Brain microvascular endothelial cell (primary cell): Measurements from ENCODE around the gene FRMPD2.
"Not testable (repeated sequence)": the region's sequence is repeated elsewhere in the genome, so short reads cannot be mapped to it uniquely, and the experiment has no call there.

Source experiments
- DNase-seq: peaks from one replicate; pipeline ENCODE4 v3.0.0-alpha.2; 2020
- H3K27ac ChIP-seq: fragments of 250-450 bp; sonication (Bioruptor Pico); 2 replicates; pipeline ENCODE4 v1.5.1; 2020; ENCODE audit warnings: mild to moderate bottlenecking, moderate library complexity
- H3K27me3 ChIP-seq: fragments of 250-450 bp; sonication (Bioruptor Pico); replicated peaks from 2 replicates; pipeline ENCODE4 v1.5.1; 2020; ENCODE audit warnings: mild to moderate bottlenecking
- H3K36me3 ChIP-seq: fragments of 250-450 bp; sonication (Bioruptor Pico); replicated peaks from 2 replicates; pipeline ENCODE4 v1.5.1; 2020; ENCODE audit warnings: mild to moderate bottlenecking
- H3K4me3 ChIP-seq: 2 replicates; pipeline ENCODE4 v1.5.1; 2011; ENCODE audit warnings: low read depth, mild to moderate bottlenecking, control low read depth, low read length, moderate library complexity
- in situ Hi-C: cut with HindIII; loops from 2 replicates; pipeline ENCODE4 v1.10.0; 2017; ENCODE audit warnings: low sequenced_read_pairs, low pct_ligation_motif_present
- TF ChIP-seq, protein P1 (sequence below): IDR thresholded peaks from 2 replicates; pipeline ENCODE4 v1.5.1; 2011; ENCODE audit warnings: low read depth, mild to moderate bottlenecking, moderate library complexity, low read length, control low read depth, inconsistent platforms; ENCODE audit errors: missing control alignments

The FRMPD2 gene

DNA sequence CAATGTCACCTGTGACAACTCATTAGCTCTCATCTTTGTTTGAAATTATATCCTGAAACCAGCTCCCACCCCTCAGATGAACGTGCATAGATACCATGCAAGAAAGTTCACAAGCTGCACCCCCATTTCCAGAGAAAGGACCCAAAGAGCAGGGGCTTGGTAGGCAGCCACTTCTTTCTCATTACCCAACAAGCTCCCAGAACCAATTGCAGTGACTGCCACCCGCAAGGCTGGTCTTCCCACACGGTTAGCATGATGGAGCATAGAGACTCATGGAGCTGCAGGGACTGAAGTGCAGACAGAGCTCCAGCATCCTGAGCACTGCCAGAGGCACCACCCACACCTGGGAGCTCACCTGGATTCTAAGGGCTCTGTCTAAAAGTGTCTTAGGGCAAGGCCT, 28.5 kb downstream of the FRMPD2 start:
- in situ Hi-C loops, result no loop called here
- Histone ChIP-seq H3K36me3 (no peaks in the 10 kb centered on the region), H3K4me3 (no peak overlapping the region), H3K27me3 (no peaks in the 10 kb centered on the region), H3K27ac (no peak overlapping the region)
- TF ChIP-seq, protein P1, sequence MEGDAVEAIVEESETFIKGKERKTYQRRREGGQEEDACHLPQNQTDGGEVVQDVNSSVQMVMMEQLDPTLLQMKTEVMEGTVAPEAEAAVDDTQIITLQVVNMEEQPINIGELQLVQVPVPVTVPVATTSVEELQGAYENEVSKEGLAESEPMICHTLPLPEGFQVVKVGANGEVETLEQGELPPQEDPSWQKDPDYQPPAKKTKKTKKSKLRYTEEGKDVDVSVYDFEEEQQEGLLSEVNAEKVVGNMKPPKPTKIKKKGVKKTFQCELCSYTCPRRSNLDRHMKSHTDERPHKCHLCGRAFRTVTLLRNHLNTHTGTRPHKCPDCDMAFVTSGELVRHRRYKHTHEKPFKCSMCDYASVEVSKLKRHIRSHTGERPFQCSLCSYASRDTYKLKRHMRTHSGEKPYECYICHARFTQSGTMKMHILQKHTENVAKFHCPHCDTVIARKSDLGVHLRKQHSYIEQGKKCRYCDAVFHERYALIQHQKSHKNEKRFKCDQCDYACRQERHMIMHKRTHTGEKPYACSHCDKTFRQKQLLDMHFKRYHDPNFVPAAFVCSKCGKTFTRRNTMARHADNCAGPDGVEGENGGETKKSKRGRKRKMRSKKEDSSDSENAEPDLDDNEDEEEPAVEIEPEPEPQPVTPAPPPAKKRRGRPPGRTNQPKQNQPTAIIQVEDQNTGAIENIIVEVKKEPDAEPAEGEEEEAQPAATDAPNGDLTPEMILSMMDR, result no peak
- no peak for DNase-seq

DNA sequence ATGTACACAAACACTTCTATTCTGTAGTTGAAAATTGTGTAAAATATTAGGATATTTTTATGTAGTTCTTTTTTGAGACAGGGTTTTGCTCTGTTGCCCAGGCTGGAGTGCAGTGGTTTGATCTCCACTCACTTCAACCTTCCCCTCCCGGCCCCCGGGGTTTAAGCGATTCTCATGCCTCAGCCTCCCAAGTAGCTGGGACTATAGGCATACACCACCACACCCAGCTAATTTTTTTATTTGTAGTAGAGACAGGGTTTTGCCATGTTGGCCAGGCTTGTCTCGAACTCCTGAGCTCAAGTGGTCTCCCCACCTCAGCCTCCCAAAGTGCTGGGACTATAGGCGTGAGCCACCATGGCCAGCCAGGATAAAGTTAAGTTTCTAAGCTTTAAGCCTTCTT, 30.6 kb downstream of the FRMPD2 start:
- H3K36me3 ChIP-seq, DNase-seq, H3K27ac ChIP-seq, in situ Hi-C loops, H3K27me3 ChIP-seq, H3K4me3 ChIP-seq: not testable (repeated sequence)

DNA sequence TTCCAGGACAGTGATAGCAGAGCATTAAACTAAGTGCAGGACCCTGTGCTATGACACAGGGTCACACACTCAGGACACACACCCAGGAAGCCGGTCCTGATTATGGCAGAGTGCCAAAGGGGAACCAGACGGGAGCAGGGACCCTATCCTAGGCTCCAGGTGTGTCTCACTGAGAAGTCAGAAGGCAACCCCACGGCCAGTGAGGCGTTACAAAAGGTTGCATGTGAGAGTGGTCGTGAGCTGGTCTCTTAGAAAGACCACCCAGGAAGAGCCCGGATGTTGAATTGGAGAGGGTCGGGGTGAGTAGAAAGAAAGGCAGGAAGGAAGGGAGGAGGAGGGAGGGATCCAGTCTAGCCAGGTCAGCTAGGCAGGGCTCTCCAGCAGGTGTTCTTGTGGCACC, 31.0 kb downstream of the FRMPD2 start:
- TF ChIP-seq, protein P1, result no peak
- in situ Hi-C loops, result no loop called here
- Histone ChIP-seq H3K27ac (no peak overlapping the region), H3K27me3 (no peaks in the 10 kb centered on the region), H3K4me3 (no peak overlapping the region), H3K36me3 (no peaks in the 10 kb centered on the region)
- no peak for DNase-seq

DNA sequence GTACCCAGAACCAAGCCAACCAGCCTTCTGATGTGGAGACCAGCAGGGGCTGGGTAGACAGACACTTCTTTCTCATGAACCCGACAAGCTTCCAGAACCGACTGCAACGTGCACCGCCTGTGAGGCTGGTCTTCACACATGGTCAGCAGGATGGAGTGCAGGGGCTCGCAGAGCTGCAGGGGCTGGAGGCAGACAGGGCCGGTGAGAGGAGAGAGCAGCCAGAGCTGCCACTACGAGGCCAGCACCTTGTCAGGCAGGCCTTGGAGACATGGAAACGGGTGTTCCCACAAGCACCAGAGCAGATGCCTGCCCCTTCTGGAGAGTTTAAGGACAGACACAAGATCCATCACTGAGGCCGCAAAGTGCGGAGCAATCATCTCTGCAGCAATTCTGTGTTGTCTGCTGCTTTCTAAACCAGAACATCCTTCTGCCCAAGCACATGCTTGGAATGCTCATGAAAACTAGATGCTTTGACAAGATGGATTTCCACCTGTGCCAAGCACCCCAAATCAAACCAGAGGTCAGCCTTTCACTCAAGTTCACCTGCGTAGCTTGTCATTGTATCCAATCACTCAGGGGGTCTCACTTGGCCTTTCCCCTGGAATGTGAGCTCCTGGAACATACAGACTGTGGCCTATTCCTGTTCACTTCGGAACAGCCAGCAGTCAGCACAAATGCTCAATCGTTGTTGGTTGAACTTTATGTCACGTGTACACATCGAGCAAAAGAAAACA, 32.2 kb downstream of the FRMPD2 start:
- TF ChIP-seq, protein P1, result no peak
- H3K27me3 ChIP-seq, result no peaks in the 10 kb centered on the region
- no peak overlapping the region for H3K4me3 ChIP-seq
- in situ Hi-C loops, result no loop called here
- DNase-seq, result no peak
- H3K36me3 ChIP-seq, result no peaks in the 10 kb centered on the region
- no peak overlapping the region for H3K27ac ChIP-seq

DNA sequence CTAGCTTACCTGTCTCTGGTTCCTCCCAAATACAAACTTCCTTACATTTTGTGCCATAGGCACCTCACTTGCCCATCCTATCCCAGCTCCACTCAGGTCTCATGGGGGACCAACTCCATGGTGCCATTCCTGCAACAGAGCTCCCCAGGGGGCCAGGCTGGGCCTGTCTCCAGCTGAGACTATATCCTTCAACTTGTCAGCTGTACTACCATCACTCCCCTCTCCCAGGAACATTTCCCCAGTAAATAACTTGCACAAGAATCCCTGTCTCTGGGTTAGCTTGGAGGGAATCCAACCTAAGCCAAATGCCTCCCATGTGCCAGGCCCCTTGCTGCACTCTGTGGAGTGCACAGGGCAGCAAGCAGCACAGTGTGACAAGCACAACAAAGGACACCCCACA, 33.2 kb downstream of the FRMPD2 start:
- in situ Hi-C loops, result no loop called here
- no peak overlapping the region for H3K27ac ChIP-seq
- TF ChIP-seq, protein P1, result no peak
- no peak for DNase-seq
- H3K4me3 ChIP-seq, result no peak overlapping the region
- H3K36me3 ChIP-seq, result no peaks in the 10 kb centered on the region
- H3K27me3 ChIP-seq, result no peaks in the 10 kb centered on the region

DNA sequence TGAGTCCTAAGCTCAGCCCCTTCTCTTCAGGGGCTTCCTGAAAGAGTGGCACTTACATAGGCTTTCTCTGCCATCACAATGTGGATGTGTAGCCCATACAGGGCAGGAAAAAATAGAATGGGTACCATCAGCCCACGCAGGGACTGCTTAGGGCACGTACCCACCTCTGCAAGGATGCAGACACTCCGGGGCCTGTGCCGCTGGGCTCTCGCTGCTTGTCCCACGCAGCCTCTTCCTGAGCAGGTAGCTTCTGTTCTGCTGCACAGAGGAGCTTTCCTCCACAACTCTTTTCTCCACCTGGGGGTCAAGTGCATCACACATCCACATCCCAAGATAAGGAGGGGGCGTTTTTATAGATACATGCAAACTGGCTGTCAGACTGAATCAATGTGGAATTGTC, 34.3 kb downstream of the FRMPD2 start:
- H3K4me3 ChIP-seq, result no peak overlapping the region
- TF ChIP-seq, protein P1, result no peak
- H3K27ac ChIP-seq, result no peak overlapping the region
- no peaks in the 10 kb centered on the region for H3K36me3 ChIP-seq
- in situ Hi-C loops, result no loop called here
- no peaks in the 10 kb centered on the region for H3K27me3 ChIP-seq
- no peak for DNase-seq
